ENCODE measurements around the gene TOPORS.
"Not testable (repeated sequence)": the region's sequence is repeated elsewhere in the genome, so short reads cannot be mapped to it uniquely, and the experiment has no call there.

Gene TOPORS

DNA sequence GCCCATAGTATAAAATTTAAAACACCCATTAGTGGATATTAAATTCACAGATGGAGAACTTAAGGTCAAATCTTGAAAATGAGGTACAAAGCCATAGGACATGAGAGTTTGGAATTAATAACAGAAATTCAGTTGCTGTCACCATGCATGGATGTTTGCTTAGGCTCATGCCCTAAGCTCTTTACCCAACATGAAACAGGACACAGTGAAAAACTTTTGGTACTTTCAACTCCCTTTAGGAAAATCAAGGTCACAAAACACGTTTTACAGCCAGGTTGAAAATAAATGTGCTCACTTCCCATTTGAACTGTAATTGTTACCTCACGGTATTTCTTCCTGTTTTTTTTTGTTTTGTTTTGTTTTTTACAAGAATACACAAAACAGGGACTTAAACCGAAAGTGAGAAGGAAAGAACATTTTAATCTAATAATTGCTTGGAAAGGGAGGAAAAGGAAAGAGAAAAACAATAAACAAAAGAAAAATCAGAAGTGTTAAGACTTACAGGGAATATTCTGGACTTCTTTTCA, 6.1 kb upstream of the TOPORS start:
- DNase-seq: no peak

DNA sequence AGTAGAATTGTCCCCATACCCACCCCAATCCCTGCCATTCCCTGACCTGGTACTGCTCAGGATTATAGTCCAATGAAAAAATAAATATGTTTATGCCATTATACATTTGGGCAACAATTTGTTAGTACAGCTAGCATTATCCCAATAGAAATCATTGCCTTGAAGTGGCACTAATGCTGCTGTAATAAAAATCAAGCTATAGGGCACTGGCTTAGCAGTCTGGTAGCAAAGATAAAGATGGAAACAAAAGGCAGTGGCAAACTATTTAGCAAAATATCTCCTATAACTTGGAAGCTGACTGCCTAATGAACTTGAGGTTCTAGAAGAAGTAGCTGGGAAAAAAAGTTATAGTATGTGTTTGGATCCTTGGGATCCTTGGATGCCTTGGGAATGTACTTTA, 2.2 kb upstream of the TOPORS start:
- DNase-seq: peak; percentile 68

DNA sequence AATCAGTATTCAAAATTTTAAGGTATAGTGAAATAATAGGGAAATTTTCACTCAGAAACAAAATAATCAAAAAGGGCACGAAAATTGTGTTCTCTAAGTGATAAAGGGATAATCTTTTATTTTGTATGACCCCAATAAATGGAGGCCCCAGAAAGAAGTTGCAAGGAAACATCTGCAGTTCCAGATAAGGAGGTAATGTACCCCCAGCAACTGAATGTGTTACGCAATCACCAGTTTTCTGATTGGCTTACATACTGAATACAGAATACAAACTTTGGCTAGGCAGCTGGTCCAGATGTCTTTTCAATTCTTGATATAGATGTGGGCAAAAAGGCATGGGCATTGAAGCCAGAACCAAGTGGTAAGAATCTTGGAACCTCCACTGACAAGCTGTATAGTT, 1.7 kb upstream of the TOPORS start:
- peak; percentile 95 for DNase-seq

DNA sequence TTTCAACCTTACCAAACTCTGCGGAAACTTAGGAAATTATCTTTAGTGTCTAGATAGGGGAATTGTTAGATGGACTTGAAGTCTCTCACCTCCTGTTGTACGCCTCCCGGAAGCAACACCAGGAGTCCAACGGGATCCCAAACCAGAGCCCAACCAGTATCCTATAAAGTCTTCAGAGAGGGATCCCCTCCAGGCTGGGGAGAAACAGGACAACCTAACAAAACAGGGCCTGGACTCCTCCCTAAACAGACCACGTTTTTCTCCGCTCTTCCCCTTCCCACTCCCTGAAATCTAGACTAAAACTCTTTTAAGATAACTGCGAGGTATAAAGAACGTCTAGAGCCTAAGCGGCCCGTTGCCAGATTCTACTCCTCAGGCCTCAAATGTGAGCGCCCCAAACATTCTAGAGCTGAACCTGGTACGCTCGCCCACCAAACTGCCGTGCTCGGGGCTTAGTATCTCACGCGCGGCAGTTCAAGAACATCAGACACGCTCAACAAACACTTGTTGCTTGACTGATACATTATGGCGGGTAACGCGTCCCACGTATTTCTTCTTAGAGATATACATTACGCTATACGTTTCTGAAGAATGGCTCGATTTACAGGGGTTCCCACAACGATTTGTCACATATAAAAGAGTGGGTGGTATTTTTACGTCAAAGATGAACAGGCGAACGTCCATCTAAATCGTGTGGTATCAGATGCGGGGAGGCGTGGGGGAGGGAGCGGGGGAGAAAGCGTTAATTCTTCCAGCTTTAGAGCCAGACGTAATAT, 922 bp downstream of the TOPORS start:
- DNase-seq: peak; percentile 81

DNA sequence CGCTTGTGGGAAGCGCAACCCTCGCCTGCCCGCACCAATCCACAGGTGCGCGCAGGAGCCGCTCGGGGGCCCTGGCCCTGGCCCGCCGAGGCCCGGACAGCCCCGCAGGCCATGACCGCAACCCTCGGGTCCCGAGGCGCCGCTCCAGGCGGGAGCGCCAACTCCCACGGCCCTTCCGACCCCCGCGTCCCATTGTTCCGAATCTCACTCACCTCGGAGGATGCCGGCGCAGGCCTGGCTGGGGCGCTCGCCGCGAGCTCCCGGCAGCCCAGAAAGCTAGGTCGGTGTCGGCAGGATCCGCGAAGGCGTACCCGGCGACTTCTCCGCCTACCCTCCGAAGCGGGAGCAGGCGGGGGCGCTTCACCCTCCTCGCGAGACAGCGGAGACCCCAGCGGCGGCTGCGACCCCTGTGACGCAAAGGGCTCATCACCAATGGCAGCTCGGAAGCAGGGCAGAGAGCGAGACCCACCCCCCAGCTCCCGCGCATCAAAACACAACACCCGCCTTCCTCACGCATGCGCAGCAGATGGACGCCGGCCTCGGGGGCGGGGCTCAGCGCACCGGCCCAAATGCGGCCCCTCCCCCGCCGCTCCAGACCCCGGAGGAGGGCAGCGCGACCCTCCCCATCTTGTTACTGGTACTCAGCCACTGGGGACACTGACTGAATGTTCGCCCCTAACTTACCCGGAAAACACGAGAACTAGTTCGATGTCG, 1.7 kb downstream of the TOPORS start:
- peak; percentile 94 for DNase-seq

DNA sequence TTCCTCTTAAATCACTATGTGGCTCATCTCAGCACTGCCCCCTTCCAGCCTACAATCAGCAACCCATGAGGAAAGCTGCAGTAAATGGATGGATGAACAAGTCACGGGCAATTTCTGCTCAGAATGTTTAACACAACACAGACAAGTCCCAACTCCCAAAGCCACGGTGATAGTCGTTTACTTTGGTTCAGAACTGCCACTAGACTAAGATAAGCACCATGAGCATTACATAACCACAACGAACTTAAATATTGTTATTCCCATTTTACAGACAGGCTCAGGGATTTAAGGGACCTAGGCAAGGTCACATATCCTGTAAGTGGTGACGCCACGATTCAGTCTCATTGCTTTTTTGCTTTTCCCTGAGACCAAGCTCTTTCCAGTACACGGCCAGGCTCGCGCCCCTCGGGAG, 2.2 kb downstream of the TOPORS start:
- DNase-seq: peak; percentile 56

DNA sequence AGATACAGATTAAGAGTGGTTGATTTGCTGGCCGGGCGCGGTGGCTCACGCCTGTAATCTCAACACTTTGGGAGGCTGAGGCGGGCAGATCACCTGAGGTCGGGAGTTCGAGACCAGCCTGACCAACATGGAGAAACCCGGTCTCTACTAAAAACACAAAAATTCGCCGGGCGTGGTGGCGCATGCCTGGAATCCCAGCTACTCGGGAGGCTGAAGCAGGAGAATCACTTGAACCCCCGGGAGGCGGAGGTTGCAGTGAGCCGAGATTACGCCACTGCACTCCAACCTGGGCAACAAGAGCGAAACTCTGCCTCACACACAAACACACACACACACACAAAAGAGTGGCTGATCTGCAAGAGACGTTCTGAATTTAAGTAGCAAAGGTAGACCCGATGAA, 4.2 kb downstream of the TOPORS start:
- not testable (repeated sequence) for DNase-seq

DNA sequence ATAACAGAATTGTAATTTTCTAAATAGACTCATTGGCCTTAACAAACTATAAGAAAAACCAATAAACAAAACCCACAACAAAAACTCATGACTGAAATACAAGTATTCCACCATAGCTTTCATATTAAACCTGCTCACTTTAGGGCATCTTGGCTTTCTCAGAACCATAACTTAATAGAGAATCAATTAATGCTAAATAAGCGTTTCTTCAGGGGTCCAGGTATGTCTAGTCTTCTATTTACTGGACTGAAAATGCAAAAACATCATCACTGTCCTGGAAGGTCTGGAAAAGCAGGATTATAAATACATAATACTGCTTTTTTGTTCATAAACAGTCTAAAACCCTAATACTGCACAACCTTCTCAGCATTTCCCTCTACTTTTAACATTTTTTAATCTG, 6.5 kb downstream of the TOPORS start:
- no peak for DNase-seq

DNA sequence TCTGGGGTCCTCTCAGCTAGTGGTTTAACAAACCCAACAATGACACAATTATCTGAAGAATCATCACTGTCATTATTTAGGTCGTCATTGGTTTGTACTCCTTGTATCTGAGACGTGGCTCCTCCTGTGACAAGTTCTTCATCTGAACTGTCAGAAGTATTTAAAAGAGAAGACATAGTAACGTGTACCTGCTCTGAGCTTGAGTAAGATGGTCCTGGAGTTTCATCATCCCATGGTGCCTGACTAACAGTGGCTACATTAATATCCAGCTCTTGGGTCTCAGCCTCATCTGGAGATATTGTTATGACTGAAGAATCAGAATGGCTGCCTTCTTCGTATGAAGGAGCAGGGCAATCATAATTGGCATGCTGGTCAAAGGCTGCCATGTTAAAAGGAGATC, 9.3 kb downstream of the TOPORS start:
- DNase-seq: no peak

DNA sequence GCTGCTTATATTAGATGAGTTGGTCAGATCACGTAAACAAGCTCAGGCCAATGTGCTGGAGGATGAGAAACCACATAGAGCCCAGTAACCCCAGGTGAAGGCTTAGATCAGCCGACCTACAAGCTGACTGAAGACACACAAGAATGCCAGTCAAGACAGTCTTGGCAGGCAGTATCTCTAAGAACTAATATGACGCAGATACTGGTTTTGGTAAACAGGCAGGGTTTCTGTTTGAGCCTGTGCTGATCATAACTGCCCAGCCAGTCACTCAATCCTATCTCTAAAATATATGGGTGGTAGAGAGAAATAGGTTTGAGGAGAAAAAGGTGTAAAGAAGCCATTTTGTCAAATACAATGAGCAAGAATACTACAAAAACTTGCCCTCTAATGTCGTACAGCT, 18.6 kb downstream of the TOPORS start:
- no peak for DNase-seq

DNA sequence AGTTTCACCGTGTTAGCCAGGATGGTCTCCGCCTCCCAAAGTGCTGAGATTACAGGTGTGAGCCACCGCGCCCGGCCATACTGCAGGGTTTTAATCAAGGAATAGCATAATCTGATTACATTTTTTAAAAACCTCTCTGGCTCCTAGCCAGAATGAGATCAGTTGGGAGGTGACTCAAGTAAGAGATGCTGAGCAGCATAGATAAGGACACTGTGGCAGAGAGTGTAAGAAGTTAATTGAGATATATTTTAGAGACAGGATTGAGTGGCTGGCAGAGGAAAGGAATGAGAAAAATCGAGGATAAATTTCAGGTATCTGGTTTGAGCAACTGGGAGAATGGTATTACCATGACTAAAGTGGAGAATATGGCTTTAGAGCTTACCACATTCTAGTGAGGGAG, 19.1 kb downstream of the TOPORS start:
- DNase-seq: peak; percentile 49

DNA sequence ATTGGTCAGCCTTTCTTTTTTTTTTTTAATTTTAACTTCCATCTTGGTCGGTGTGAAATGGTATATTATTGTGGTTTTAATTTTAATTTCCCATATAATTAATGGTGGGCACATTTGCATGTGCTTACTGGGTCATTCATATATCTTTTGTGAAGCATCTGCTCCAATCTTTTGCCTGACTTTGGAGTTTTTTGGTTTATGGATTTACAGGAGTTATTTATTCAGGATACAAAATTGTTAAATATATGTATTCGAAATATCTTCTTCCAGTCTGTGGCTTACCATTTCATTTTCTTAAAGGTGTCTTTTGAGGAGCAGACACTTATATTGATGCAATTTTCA, 25.7 kb downstream of the TOPORS start:
- DNase-seq: no peak

DNA sequence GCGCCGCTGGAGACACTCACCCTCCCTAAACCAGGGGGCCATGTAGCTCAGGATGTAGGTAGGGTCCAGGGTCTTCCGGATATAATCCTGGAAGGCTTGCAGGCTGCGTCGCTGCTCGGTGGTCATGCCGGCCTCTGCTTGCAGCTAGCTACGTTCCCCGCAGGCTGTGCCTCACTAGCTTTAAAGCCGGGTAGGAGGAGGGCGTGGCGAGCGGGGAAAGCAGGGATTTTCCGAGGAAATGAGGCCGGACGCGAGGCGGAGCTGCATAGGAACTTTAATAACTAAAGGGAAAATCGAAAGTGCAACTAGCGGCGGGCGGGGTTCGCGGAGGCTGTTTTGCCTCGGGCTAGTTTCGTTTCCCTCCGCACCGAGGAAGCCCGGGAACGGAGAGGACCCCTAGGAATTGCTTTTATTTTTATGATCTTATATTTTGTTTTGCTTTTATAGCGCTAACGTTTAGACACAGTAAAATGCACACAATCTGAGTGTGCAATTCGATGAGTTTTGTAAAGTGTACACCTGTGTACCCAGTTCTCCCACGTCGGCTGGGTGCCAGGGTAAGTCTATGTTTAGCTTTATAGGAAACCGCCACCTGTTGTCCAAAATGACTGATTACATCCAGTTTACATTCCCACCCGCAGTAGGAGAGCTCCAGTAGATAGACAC, 26.2 kb downstream of the TOPORS start, which contains the start of gene RIGI:
RIGI (minus strand) TSS at position 156 of the 666 bp plus-strand sequence; CDS start at position 126, 30 bp downstream.
- peak; percentile 96 for DNase-seq

DNA sequence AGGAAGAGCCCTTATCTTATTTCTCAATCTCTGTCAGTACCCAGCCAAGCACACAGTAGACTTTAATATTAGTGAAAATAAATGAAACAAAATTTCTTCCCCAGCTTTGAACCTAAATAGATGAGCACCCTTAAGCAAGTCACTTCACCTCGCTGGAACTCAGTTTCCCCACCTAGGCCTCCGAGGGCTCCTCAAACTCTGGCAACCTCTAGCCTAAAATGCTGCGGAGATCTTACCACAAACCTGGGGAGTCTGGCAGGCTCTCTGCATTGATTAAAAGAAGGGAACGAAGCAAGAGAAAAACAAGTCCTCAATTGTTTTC, 26.7 kb downstream of the TOPORS start:
- no peak for DNase-seq

DNA sequence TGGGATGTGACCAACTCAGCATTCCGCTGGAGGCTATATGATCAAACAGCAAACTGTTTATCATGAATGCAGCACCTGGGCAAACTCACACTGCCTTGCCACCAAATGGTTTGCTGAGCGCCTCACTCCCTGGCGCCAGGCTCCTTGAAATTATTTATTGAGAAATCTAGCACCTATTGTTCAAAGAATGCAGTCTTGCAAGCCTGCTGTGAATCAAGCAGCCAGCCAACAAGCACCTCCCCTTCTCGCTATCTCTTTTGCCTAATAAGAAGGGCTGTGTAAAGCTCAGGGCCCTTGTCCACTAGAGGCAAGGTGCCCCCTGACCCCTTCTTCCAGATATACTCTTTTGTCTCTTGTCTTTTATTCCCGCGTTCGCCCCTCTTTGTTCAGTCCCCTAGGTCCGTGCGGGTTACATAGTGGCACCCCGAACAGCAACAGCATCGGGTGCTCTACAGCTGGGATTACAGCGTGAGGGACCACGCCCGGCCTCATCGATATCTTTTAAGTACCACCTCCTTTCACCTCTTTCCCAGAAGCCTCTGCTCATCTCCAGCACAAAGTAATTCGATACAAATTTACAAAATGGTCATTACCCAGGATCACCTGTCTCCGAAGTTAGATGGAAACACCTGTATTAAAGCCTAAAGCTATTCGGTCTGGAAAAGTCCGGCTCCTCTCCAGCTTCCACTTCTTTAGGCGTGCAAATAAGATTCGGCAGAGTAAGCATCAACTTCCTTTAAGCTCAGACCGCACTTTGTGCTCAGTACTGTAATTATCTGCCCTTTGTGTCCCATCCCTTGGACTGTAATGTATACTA, 27.3 kb downstream of the TOPORS start:
- DNase-seq: peak; percentile 67

DNA sequence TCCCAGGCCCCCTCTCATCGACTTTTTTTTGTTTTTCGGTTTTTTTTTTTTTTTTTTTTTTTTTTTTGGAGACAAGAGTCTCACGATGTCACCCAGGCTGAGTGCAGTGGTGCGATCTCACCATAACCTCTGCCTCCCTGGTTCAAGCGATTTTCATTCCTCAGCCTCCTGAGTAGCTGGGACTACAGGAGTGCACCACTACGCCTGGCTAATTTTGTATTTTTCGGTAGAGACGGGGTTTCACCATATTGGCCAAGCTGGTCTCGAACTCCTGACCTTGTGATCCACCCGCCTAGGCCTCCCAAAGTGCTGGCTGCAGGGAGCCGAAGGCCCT, 27.9 kb downstream of the TOPORS start:
- not testable (repeated sequence) for DNase-seq

DNA sequence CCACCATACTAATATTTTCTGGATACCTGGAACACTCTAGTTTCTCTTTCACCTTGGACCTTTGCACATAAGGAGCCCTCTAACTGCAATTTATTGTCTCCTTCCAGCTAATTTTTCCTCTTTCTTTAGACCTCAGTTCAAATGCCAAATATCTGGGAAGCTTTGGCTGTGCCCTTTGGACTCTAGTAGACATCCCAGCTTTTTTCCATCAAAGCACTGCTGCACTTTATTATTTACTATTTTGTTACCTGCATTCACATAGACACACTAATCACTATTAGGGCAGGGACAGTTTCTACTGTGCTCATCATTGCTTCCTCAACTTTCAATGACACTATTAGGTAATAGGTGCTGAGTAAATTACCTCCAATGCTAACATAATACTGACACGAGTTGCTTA, 28.5 kb downstream of the TOPORS start:
- no peak for DNase-seq

DNA sequence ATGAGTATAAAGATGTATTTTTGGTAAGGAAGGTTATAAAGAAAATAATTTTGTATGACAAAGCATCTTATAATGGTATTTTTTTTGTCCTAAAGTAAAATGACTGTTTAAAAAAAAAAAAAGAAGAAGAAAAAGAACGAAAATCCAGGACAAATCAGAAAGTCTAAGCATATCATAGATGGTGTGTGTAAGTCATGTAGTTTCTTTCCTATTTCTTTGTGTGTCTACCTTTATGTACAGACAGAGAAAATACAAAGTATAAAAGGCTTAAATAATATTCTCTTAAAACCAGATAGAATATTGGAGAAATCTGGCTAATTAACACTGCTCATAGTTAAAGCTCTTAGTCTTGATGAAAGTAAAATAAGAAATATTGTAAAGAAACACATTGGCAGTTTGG, 34.1 kb downstream of the TOPORS start:
- no peak for DNase-seq

DNA sequence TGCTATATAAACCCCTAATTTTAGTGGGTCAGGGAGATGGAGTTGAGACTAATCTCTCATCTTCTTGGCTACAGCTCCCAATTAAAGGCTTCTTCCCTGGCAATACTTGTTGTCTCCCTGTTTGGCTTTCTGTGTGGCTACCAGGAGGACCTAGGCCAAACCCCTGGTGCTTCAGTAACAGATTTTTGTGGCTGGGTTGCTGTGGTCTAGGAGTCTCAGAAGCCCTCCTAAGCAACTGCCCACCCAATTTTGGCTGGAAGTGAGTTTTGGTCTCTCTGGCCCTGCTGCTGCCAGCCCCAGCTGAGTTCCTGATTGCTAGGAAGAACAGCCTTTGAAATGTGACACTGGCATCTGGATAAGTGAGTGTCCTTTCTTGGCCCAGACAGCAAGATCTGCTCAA, 36.1 kb downstream of the TOPORS start:
- no peak for DNase-seq

DNA sequence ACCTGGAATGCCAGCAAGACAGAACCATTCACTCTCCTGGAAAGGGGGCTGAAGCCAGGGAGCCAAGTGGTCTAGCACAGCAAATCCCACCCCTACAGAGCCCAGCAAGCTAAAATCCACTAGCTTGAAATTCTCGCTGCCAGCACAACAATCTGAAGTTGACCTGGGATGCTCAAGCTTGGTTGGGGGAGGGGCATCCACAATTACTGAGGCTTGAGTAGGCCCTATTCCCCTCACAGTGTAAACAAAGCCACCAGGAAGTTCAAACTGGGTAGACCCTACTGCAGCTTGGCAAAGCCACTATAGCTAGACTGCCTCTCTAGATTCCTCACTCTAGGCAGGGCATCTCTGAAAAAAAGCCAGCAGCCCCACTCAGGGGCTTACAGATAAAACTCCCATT, 43.7 kb downstream of the TOPORS start:
- DNase-seq: no peak

DNA sequence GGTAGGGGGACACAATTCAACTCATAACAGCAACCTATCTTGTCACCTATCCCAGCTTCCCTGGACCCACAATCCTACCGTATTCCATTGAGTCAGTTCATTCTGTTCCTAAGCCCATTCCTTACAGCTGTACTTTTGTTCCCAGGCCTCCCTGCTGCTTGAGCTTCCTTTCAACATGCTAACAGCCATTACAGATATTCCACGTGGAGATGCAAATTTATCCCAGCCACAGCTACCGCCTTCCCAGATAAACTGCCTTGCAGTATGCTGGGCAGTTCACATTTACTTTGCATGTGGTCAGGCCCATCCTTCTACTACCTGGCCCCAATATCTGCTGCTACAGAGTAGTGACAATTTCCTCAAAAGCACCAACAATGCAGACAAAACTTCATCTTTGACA, 49.4 kb downstream of the TOPORS start:
- no peak for DNase-seq

DNA sequence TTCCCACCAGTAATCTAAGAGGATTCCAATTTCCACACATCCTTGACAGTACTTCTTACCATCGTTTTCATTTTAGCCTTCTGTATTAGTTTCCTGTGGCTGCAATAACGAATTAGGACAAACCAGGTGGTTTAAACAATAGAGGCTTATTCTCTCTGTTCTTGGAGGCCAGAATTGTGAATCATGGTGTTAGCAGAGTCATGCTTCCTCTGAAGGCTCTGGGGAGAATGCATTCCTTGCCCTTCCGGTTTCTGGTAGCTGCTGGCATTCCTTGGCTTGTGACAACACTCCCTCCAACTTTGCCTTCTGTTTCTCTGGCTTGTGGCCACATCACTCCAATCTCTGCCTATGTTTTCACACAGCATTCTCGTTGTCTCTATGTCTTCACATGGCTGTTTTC, 49.9 kb downstream of the TOPORS start:
- no peak for DNase-seq

DNA sequence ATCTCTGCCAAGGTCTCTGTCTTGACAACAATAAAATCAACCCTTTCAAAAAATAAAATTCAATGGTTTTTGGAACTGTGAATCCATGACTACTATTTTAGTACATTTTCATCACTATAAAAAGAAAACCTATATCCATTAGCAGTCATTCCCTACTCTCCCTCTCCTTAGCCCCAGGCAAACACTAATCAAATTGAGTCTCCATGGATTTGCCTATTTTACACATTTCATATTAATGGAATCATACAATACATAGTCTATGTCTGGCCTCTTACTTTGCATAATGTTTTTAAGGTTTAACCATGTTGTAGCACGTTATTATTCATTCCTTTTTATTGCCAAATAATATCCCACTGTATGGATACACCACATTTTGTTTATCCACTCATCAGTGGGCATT, 50.5 kb downstream of the TOPORS start:
- no peak for DNase-seq
